ENCODE measurements around the gene CERS6. TPM values are rescaled to one million over a fixed set of nuclear protein-coding genes. Genes with fewer than 3 reads are reported as not detected.

Gene CERS6
- total and polyA plus RNA-seq, 4 donors = 4.3 to 25.8 (median 13.6) TPM

DNA sequence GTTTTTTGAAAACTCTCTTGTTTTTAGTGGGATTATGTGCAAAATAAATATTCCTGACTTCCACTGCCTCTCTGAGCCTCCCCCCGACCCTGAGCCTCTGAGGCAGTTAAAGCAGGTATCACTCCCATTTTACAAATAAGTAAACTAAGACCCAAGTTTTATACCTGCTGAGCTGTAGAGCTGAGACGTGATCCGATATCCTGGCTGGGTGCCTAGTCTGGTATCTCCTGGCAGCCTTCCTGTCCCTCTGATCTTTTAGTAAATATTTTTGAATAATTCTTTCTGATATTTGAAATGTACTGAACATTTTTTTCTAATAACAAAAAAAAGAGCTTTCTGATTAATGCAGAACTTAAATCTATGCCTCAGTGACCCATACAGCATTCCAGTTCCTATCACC, 238.1 kb downstream of the CERS6 start:
- Histone ChIP-seq H3K4me1 (ENCODE audit: control insufficient read depth in 5 of 5, insufficient read depth in 5 of 5, low read length in 5 of 5) (peaks cover 0 to 11% (median 0%) of the 10 kb centered on the region in 5 donors), H3K9me3 (ENCODE audit: control insufficient read depth in 4 of 4, insufficient read depth in 3 of 4, low read length in 3 of 4) (peaks cover 0 to 2% (median 0%) of the 10 kb centered on the region in 4 donors), H3K27me3 (ENCODE audit: control insufficient read depth in 3 of 3, insufficient read depth in 3 of 3, low read length in 2 of 3) (no peaks in the 10 kb centered on the region), H3K27ac (ENCODE audit: low read depth in 1 of 2, low read length in 1 of 2) (no peak overlapping the region), H3K36me3 (ENCODE audit: control insufficient read depth in 4 of 4, insufficient read depth in 4 of 4, low read length in 4 of 4) (peaks cover 0 to 6% (median 0%) of the 10 kb centered on the region in 4 donors), H3K4me3 (no peak overlapping the region), H3K9ac (ENCODE audit: insufficient read depth in 1 of 2, low read length in 2 of 2) (no peak overlapping the region)
- ATAC-seq (ENCODE audit: insufficient read depth, low FRiP score) (no peak), DNase-seq (no peak)
- WGBS, 2 donors = 58 to 69% methylated on average over 3 of the region's 3 CpGs
- TF ChIP-seq, protein P1, sequence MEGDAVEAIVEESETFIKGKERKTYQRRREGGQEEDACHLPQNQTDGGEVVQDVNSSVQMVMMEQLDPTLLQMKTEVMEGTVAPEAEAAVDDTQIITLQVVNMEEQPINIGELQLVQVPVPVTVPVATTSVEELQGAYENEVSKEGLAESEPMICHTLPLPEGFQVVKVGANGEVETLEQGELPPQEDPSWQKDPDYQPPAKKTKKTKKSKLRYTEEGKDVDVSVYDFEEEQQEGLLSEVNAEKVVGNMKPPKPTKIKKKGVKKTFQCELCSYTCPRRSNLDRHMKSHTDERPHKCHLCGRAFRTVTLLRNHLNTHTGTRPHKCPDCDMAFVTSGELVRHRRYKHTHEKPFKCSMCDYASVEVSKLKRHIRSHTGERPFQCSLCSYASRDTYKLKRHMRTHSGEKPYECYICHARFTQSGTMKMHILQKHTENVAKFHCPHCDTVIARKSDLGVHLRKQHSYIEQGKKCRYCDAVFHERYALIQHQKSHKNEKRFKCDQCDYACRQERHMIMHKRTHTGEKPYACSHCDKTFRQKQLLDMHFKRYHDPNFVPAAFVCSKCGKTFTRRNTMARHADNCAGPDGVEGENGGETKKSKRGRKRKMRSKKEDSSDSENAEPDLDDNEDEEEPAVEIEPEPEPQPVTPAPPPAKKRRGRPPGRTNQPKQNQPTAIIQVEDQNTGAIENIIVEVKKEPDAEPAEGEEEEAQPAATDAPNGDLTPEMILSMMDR (IDR thresholded peaks at IDR 0.05; ENCODE audit: control extremely low read depth, extremely low read depth) = no peak

DNA sequence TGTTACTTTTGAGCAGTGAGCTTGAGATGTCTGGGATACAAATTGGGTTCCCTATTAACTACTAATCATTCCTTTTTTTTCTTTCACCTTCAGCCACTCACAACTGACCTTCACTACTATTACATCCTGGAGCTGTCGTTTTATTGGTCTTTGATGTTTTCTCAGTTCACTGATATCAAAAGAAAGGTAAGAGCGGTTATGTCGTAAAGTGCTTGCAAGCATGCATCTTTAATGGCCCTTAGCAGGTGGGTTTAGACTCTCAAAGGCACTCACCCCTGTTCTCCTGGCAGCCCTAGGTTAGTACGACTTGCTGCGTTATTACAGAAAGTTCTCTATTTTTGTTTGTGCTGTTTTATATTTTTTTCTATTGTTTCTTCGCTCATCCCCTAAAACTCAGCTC, 238.8 kb downstream of the CERS6 start:
- Histone ChIP-seq H3K36me3 (ENCODE audit: control insufficient read depth in 4 of 4, insufficient read depth in 4 of 4, low read length in 4 of 4) (peaks cover 0 to 6% (median 0%) of the 10 kb centered on the region in 4 donors), H3K4me3 (no peak overlapping the region), H3K27ac (ENCODE audit: low read depth in 1 of 2, low read length in 1 of 2) (no peak overlapping the region), H3K9me3 (ENCODE audit: control insufficient read depth in 4 of 4, insufficient read depth in 3 of 4, low read length in 3 of 4) (peaks cover 0 to 2% (median 0%) of the 10 kb centered on the region in 4 donors), H3K9ac (ENCODE audit: insufficient read depth in 1 of 2, low read length in 2 of 2) (no peak overlapping the region), H3K4me1 (ENCODE audit: control insufficient read depth in 5 of 5, insufficient read depth in 5 of 5, low read length in 5 of 5) (peaks cover 0 to 12% (median 0%) of the 10 kb centered on the region in 5 donors), H3K27me3 (ENCODE audit: control insufficient read depth in 3 of 3, insufficient read depth in 3 of 3, low read length in 2 of 3) (no peaks in the 10 kb centered on the region)
- WGBS, 2 donors = 73 to 92% methylated on average over 6 of the region's 6 CpGs
- DNase-seq = peak in 1 of 3 donors; percentile 61
- TF ChIP-seq, protein P1 (IDR thresholded peaks at IDR 0.05; ENCODE audit: control extremely low read depth, extremely low read depth) = no peak
- ATAC-seq (ENCODE audit: insufficient read depth, low FRiP score) = peak; percentile 53

DNA sequence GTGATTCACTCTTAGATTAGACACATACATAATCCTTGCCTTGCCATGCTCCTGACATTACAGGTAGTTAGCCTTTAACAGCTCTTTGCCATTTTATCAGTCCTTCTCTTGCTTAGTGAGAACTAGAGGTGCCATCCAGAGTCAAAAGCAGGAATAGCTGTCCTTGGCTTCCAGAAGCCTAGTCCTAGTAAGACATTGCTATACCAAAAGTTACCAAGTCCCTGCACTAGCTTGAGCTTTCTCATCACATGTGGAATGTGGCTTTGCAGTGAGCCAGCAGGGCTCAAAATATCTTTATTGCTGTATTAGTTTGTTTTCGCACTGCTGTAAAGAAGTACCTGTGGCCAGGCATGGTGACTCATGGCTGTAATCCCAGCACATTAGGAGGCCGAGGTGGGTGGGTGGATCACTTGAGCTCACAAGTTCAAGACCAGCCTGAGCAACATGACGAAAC, 241.6 kb downstream of the CERS6 start:
- 93 to 99% methylated on average over 3 of the region's 3 CpGs for WGBS, 2 donors
- Histone ChIP-seq H3K4me3 (no peak overlapping the region), H3K27me3 (ENCODE audit: control insufficient read depth in 3 of 3, insufficient read depth in 3 of 3, low read length in 2 of 3) (no peaks in the 10 kb centered on the region), H3K27ac (ENCODE audit: low read depth in 1 of 2, low read length in 1 of 2) (no peak overlapping the region), H3K36me3 (ENCODE audit: control insufficient read depth in 4 of 4, insufficient read depth in 4 of 4, low read length in 4 of 4) (peaks cover 0 to 6% (median 0%) of the 10 kb centered on the region in 4 donors), H3K9me3 (ENCODE audit: control insufficient read depth in 4 of 4, insufficient read depth in 3 of 4, low read length in 3 of 4) (peaks cover 0 to 2% (median 0%) of the 10 kb centered on the region in 4 donors), H3K9ac (ENCODE audit: insufficient read depth in 1 of 2, low read length in 2 of 2) (no peak overlapping the region), H3K4me1 (ENCODE audit: control insufficient read depth in 5 of 5, insufficient read depth in 5 of 5, low read length in 5 of 5) (peaks cover 0 to 7% (median 3%) of the 10 kb centered on the region in 5 donors)
- ATAC-seq (ENCODE audit: insufficient read depth, low FRiP score) (no peak), DNase-seq (no peak)
- TF ChIP-seq, protein P1 (IDR thresholded peaks at IDR 0.05; ENCODE audit: control extremely low read depth, extremely low read depth) = no peak

DNA sequence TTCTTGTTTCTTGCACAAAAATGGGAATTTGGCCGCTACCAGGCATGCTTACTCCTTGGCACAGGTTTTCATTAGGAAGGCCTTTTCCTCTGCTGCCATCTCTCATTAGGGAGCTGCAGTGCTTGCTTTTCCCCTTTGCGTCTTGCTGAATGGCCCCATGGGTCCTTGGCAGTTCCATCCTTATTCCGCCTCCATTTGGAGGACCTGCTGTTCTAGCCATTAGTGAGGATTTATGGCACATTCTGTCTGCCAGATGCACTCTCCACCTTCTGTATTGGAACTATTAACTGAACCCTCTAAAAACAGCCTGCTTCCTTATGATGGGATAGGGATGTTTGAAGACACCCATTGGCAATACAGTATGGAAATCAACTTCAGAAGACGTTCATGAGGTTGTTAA, 242.9 kb downstream of the CERS6 start:
- ATAC-seq (ENCODE audit: insufficient read depth, low FRiP score) = no peak
- H3K27ac ChIP-seq (ENCODE audit: low read depth in 1 of 2, low read length in 1 of 2) = no peak overlapping the region
- H3K9me3 ChIP-seq (ENCODE audit: control insufficient read depth in 4 of 4, insufficient read depth in 3 of 4, low read length in 3 of 4) = peaks cover 0 to 2% (median 0%) of the 10 kb centered on the region in 4 donors
- H3K9ac ChIP-seq (ENCODE audit: insufficient read depth in 1 of 2, low read length in 2 of 2) = no peak overlapping the region
- H3K27me3 ChIP-seq (ENCODE audit: control insufficient read depth in 3 of 3, insufficient read depth in 3 of 3, low read length in 2 of 3) = no peaks in the 10 kb centered on the region
- TF ChIP-seq, protein P1 (IDR thresholded peaks at IDR 0.05; ENCODE audit: control extremely low read depth, extremely low read depth) = no peak
- peaks cover 0 to 6% (median 0%) of the 10 kb centered on the region in 4 donors for H3K36me3 ChIP-seq (ENCODE audit: control insufficient read depth in 4 of 4, insufficient read depth in 4 of 4, low read length in 4 of 4)
- H3K4me3 ChIP-seq = no peak overlapping the region
- peaks cover 0 to 7% (median 3%) of the 10 kb centered on the region in 5 donors for H3K4me1 ChIP-seq (ENCODE audit: control insufficient read depth in 5 of 5, insufficient read depth in 5 of 5, low read length in 5 of 5)
- 92 to 95% methylated on average over 4 of the region's 4 CpGs for WGBS, 2 donors
- no peak for DNase-seq

Data from lung (tissue), 12 donors.